Prostate gland (tissue), 2 donors: ENCODE data around the gene KLHL24.

Source experiments
- CTCF ChIP-seq, 4 experiments: fragments of 200-600 bp in 2 of 4; fragments of 450-650 bp in 2 of 4; sonication (generic) in 2 of 4; IDR thresholded peaks; 1 replicate in 3 of 4; 2 replicates in 1 of 4; pipeline ENCODE4 v1.5.1; 2016 to 2019; ENCODE audit warnings: antibody characterized with exemption in 4 of 4, mild to moderate bottlenecking in 2 of 4, moderate library complexity in 2 of 4
- POLR2AphosphoS5 ChIP-seq: sonication (generic); formaldehyde crosslinking; IDR thresholded peaks from one replicate; pipeline ENCODE4 v1.6.1; 2017; ENCODE audit warnings: antibody characterized with exemption

DNA sequence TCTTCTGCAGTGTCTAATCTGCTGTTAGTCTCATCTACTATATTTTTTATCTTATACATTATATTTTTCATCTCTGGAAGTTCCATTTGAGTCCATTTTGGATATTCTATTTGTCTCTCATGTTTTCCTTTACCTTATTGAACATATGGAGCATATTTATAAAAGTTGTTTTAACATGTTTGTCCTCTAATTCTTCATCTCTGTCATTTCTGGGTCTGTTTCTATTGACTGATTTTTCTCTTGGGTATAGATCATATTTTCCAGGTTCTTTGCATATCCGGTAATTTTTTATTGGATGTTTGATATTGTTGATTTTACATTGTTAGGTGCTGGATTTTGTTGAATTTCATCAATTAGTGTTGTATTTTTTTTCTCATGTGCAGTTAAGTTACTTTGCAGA is 37.5 kb upstream of the KLHL24 start:
- no peak for TF ChIP-seq POLR2AphosphoS5
- no peak for TF ChIP-seq CTCF (IDR thresholded peaks at IDR 0.05)
